ENCODE measurements around the gene ARHGAP22. TPM values are rescaled to one million over a fixed set of nuclear protein-coding genes. Genes with fewer than 3 reads are reported as not detected.

ARHGAP22 gene
- total RNA-seq, 1 donor, result 22.9 TPM

- H3K4me3 ChIP-seq (ENCODE audit: low read depth, low read length), result no peak overlapping the region
- TF ChIP-seq CTCF (IDR thresholded peaks at IDR 0.05; ENCODE audit: insufficient read depth, low read depth, low read length), result peak; percentile 10
- no peak for DNase-seq (ENCODE audit: low read depth)
Measured at GRCh38 chr10:48535416-48536155, 69.3 kb downstream of the ARHGAP22 start.

- H3K4me3 ChIP-seq (ENCODE audit: low read depth, low read length), result no peak overlapping the region
- DNase-seq (ENCODE audit: low read depth), result no peak
- no peak for TF ChIP-seq CTCF (IDR thresholded peaks at IDR 0.05; ENCODE audit: insufficient read depth, low read depth, low read length)
Measured at GRCh38 chr10:48533951-48534720, 70.7 kb downstream of the ARHGAP22 start.

- DNase-seq (ENCODE audit: low read depth), result no peak
- no peak overlapping the region for H3K4me3 ChIP-seq (ENCODE audit: low read depth, low read length)
- no peak for TF ChIP-seq CTCF (IDR thresholded peaks at IDR 0.05; ENCODE audit: insufficient read depth, low read depth, low read length)
Measured at GRCh38 chr10:48533540-48533939, 71.3 kb downstream of the ARHGAP22 start.

GRCh38 chr10:48531486-48531885 lies 73.4 kb downstream of the ARHGAP22 start:
- TF ChIP-seq CTCF (IDR thresholded peaks at IDR 0.05; ENCODE audit: insufficient read depth, low read depth, low read length), result no peak
- no peak for DNase-seq (ENCODE audit: low read depth)
- no peak overlapping the region for H3K4me3 ChIP-seq (ENCODE audit: low read depth, low read length)

GRCh38 chr10:48529331-48529730 lies 75.5 kb downstream of the ARHGAP22 start:
- DNase-seq (ENCODE audit: low read depth), result no peak
- TF ChIP-seq CTCF (IDR thresholded peaks at IDR 0.05; ENCODE audit: insufficient read depth, low read depth, low read length), result no peak
- no peak overlapping the region for H3K4me3 ChIP-seq (ENCODE audit: low read depth, low read length)

- no peak for DNase-seq (ENCODE audit: low read depth)
- H3K4me3 ChIP-seq (ENCODE audit: low read depth, low read length), result no peak overlapping the region
Measured at GRCh38 chr10:48527756-48528155, 77.1 kb downstream of the ARHGAP22 start.

More at GRCh38 chr10:48527756-48528155, 77.1 kb downstream of the ARHGAP22 start:
- no peak for TF ChIP-seq CTCF (IDR thresholded peaks at IDR 0.05; ENCODE audit: insufficient read depth, low read depth, low read length)
